Loucy (cell line): Measurements from ENCODE around the gene CABP2.

Source experiments
- H2AFZ ChIP-seq: fragments of 200-600 bp; sonication (generic); 2 replicates; pipeline ENCODE4 v1.6.0; 2016; ENCODE audit warnings: antibody characterized with exemption, mild to moderate bottlenecking, low read length, moderate library complexity
- H3F3A ChIP-seq: fragments of 200-600 bp; 2 replicates; pipeline ENCODE4 v1.6.0; 2016; ENCODE audit warnings: antibody characterized with exemption, low read depth, mild to moderate bottlenecking
- H3K27me3 ChIP-seq: fragments of 200-600 bp; sonication (generic); 2 replicates; pipeline ENCODE4 v1.6.1; 2014; ENCODE audit warnings: low read length, mild to moderate bottlenecking; ENCODE audit not compliant: insufficient read depth, poor library complexity, severe bottlenecking
- H3K36me3 ChIP-seq: fragments of 200-600 bp; sonication (generic); 2 replicates; pipeline ENCODE4 v1.6.1; 2016; ENCODE audit warnings: low read length; ENCODE audit not compliant: insufficient read depth
- H3K4me1 ChIP-seq: fragments of 200-600 bp; sonication (generic); 2 replicates; pipeline ENCODE4 v1.5.1; 2014; ENCODE audit warnings: low read length, mild to moderate bottlenecking; ENCODE audit not compliant: insufficient read depth, poor library complexity, severe bottlenecking
- H3K4me2 ChIP-seq: fragments of 200-600 bp; sonication (generic); 2 replicates; pipeline ENCODE4 v1.6.0; 2014; ENCODE audit warnings: antibody characterized with exemption, low read length, low read depth, mild to moderate bottlenecking; ENCODE audit not compliant: poor library complexity, severe bottlenecking
- H3K4me3 ChIP-seq: fragments of 200-600 bp; sonication (generic); 2 replicates; pipeline ENCODE4 v1.5.1; 2014; ENCODE audit warnings: low read length, mild to moderate bottlenecking, mixed read lengths; ENCODE audit not compliant: poor library complexity, severe bottlenecking
- H3K79me2 ChIP-seq: fragments of 200-600 bp; sonication (generic); 2 replicates; pipeline ENCODE4 v1.6.1; 2014; ENCODE audit warnings: low read length; ENCODE audit not compliant: insufficient read depth
- H3K9ac ChIP-seq: fragments of 200-600 bp; sonication (generic); 2 replicates; pipeline ENCODE4 v1.6.0; 2014; ENCODE audit warnings: mild to moderate bottlenecking, low read depth, low read length, moderate library complexity; ENCODE audit not compliant: poor library complexity, severe bottlenecking
- H3K9me2 ChIP-seq: fragments of 200-600 bp; sonication (generic); replicated peaks from 2 replicates; pipeline ENCODE4 v1.6.1; 2016; ENCODE audit warnings: low read depth, low read length, mixed read lengths
- H3K9me3 ChIP-seq: fragments of 200-600 bp; sonication (generic); 2 replicates; pipeline ENCODE4 v1.6.1; 2014; ENCODE audit warnings: mild to moderate bottlenecking, antibody characterized with exemption, low read length, low read depth; ENCODE audit not compliant: insufficient read depth
- H4K20me1 ChIP-seq: fragments of 200-600 bp; sonication (generic); 2 replicates; pipeline ENCODE4 v1.6.0; 2014; ENCODE audit warnings: antibody characterized with exemption, low read length, mild to moderate bottlenecking; ENCODE audit not compliant: insufficient read depth, poor library complexity, severe bottlenecking
- CTCF ChIP-seq: fragments of 200-600 bp; sonication (generic); conservative IDR thresholded peaks from 2 replicates; pipeline ENCODE4 v1.5.1; 2014; ENCODE audit warnings: mild to moderate bottlenecking, antibody characterized with exemption, low read length
- EZH2phosphoT487 ChIP-seq: fragments of 200-600 bp; IDR thresholded peaks from 2 replicates; pipeline ENCODE4 v1.6.1; 2018; ENCODE audit warnings: antibody characterized with exemption, mild to moderate bottlenecking, moderate library complexity, borderline replicate concordance

Gene CABP2

GRCh38 chr11:67530282-67530592 lies 7.0 kb upstream of the CABP2 start:
- Histone ChIP-seq H3K9me2 (no peaks in the 10 kb centered on the region), H2AFZ (no peak overlapping the region), H3K27me3 (no peaks in the 10 kb centered on the region), H4K20me1 (no peaks in the 10 kb centered on the region), H3K4me2 (no peak overlapping the region), H3K79me2 (no peaks in the 10 kb centered on the region), H3K9ac (no peak overlapping the region), H3K9me3 (peaks cover 14% of the 10 kb centered on the region; the same call in 1 of the 2 replicates), H3K4me1 (no peaks in the 10 kb centered on the region), H3F3A (no peaks in the 10 kb centered on the region), H3K36me3 (no peaks in the 10 kb centered on the region), H3K4me3 (no peak overlapping the region)
- no peak for TF ChIP-seq EZH2phosphoT487
- no peak for TF ChIP-seq CTCF

- Histone ChIP-seq H3K9me3 (peaks cover under 1% of the 10 kb centered on the region; the same call in 1 of the 2 replicates), H3K27me3 (no peaks in the 10 kb centered on the region), H3K4me3 (no peak overlapping the region), H3K79me2 (no peaks in the 10 kb centered on the region), H3K9ac (no peak overlapping the region), H3F3A (no peaks in the 10 kb centered on the region), H2AFZ (no peak overlapping the region), H3K4me2 (no peak overlapping the region), H3K9me2 (no peaks in the 10 kb centered on the region), H3K36me3 (no peaks in the 10 kb centered on the region), H4K20me1 (no peaks in the 10 kb centered on the region), H3K4me1 (no peaks in the 10 kb centered on the region)
- TF ChIP-seq CTCF (no peak), EZH2phosphoT487 (no peak)
Measured at GRCh38 chr11:67528376-67528775, 5.1 kb upstream of the CABP2 start.

DNA sequence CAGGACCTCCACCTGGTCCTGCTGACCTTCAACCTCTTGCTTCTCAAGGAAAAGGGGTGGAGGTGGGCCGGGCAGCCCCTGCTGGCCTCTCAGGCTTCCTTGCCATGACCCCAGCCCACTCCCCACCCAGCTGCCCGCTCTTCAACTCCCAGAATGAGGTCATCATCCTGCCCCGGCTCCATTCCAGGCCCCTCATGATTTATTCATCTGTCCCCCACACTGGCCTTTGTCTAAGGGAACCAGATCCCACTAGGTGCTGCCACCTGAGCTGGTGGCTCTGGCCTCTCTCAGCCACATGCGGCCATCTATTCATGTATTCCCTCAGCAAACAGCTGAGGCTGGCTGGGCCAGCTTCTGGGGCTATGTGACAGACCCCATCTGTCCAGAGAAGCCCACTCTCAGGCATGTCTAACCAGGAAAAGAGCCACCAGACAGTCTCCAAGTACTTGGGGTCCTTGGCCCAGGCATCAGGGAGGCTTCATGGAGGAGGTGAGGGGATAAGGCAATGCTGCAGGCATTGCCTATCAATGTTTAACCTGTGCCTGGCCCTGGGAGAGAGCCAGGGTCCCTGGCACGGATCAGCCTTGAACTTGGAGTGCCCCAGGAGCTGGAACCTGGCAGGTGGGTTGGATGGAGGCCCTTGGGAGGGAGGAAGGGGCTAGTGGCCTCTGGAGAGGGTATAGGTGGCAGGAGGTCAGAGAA lies 2.2 kb upstream of the CABP2 start:
- Histone ChIP-seq H2AFZ (no peak overlapping the region), H3K4me3 (no peak overlapping the region), H3K4me2 (no peak overlapping the region), H3K9me2 (no peaks in the 10 kb centered on the region), H3K27me3 (no peaks in the 10 kb centered on the region), H3K36me3 (no peaks in the 10 kb centered on the region), H3K4me1 (no peaks in the 10 kb centered on the region), H3K9ac (no peak overlapping the region), H4K20me1 (no peaks in the 10 kb centered on the region), H3F3A (no peaks in the 10 kb centered on the region), H3K79me2 (no peaks in the 10 kb centered on the region), H3K9me3 (no peaks in the 10 kb centered on the region)
- TF ChIP-seq CTCF: no peak
- no peak for TF ChIP-seq EZH2phosphoT487
